SK-N-SH treated with all-trans-retinoic acid at 6 μM for 48 hours (cell line): ENCODE measurements around the gene DNAAF5.

Experiments used
- ATAC-seq: fragments of 200-7000 bp; cut with Tn5 transposase; 3 replicates; pipeline ENCODE4 v1.9.1; 2020; ENCODE audit warnings: mild to moderate bottlenecking, moderate library complexity
- ARNTL ChIP-seq: fragments of 450-650 bp; formaldehyde crosslinking; IDR thresholded peaks from 2 replicates; pipeline ENCODE4 v1.5.0; 2020; ENCODE audit warnings: low read depth, mild to moderate bottlenecking, moderate library complexity, borderline replicate concordance
- BACH2 ChIP-seq: fragments of 250-450 bp; sonication (Bioruptor Pico); IDR thresholded peaks from 2 replicates; pipeline ENCODE4 v1.9.0; 2021; ENCODE audit warnings: mild to moderate bottlenecking, borderline replicate concordance
- CREB5 ChIP-seq: fragments of 250-450 bp; sonication (Bioruptor Pico); IDR thresholded peaks from 2 replicates; pipeline ENCODE4 v1.5.1; 2020; ENCODE audit warnings: low read depth, mild to moderate bottlenecking, moderate library complexity
- CSDC2 ChIP-seq: fragments of 250-450 bp; sonication (Bioruptor Pico); IDR thresholded peaks from 2 replicates; pipeline ENCODE4 v1.5.0; 2020; ENCODE audit warnings: mild to moderate bottlenecking, moderate library complexity
- CSRNP3 ChIP-seq: fragments of 250-450 bp; sonication (Bioruptor Pico); IDR thresholded peaks from 2 replicates; pipeline ENCODE4 v1.5.1; 2021; ENCODE audit warnings: mild to moderate bottlenecking, moderate library complexity
- ESRRG ChIP-seq: fragments of 250-450 bp; sonication (Bioruptor Pico); IDR thresholded peaks from 2 replicates; pipeline ENCODE4 v1.6.1; 2021; ENCODE audit warnings: mild to moderate bottlenecking
- GLIS3 ChIP-seq: fragments of 250-450 bp; sonication (Bioruptor Pico); IDR thresholded peaks from 2 replicates; pipeline ENCODE4 v1.5.0; 2020; ENCODE audit warnings: mild to moderate bottlenecking, moderate library complexity
- ISL1 ChIP-seq: fragments of 250-450 bp; sonication (Bioruptor Pico); IDR thresholded peaks from 2 replicates; pipeline ENCODE4 v2.1.2; 2022; ENCODE audit warnings: mild to moderate bottlenecking, moderate library complexity
- OSR1 ChIP-seq: fragments of 250-450 bp; sonication (Bioruptor Pico); IDR thresholded peaks from 2 replicates; pipeline ENCODE4 v1.8.0; 2022; ENCODE audit warnings: moderate library complexity, mild to moderate bottlenecking, inconsistent platforms
- POU6F1 ChIP-seq: fragments of 250-450 bp; sonication (Bioruptor Pico); IDR thresholded peaks from 2 replicates; pipeline ENCODE4 v1.8.0; 2021; ENCODE audit warnings: low read depth, mild to moderate bottlenecking, moderate library complexity, borderline replicate concordance
- PPARA ChIP-seq: fragments of 250-450 bp; sonication (Bioruptor Pico); IDR thresholded peaks from 2 replicates; pipeline ENCODE4 v1.5.0; 2020; ENCODE audit warnings: mild to moderate bottlenecking, borderline replicate concordance
- RARB ChIP-seq: fragments of 250-450 bp; sonication (Bioruptor Pico); IDR thresholded peaks from 2 replicates; pipeline ENCODE4 v1.8.0; 2021; ENCODE audit warnings: mild to moderate bottlenecking, moderate library complexity
- SNAI2 ChIP-seq: fragments of 250-450 bp; sonication (Bioruptor Pico); IDR thresholded peaks from 2 replicates; pipeline ENCODE4 v1.5.0; 2020; ENCODE audit warnings: mild to moderate bottlenecking, moderate library complexity
- TCF4 ChIP-seq: fragments of 250-450 bp; sonication (Bioruptor Pico); IDR thresholded peaks from 2 replicates; pipeline ENCODE4 v1.8.0; 2021; ENCODE audit warnings: mild to moderate bottlenecking, moderate library complexity, borderline replicate concordance
- TOX ChIP-seq: fragments of 250-450 bp; sonication (Bioruptor Pico); IDR thresholded peaks from 2 replicates; pipeline ENCODE4 v1.8.0; 2021; ENCODE audit warnings: mild to moderate bottlenecking, moderate library complexity, borderline replicate concordance
- ZC3H10 ChIP-seq: fragments of 250-450 bp; sonication (Bioruptor Pico); IDR thresholded peaks from 2 replicates; pipeline ENCODE4 v1.5.1; 2021; ENCODE audit warnings: mild to moderate bottlenecking, moderate library complexity
- ZFP30 ChIP-seq: fragments of 450-650 bp; formaldehyde crosslinking; IDR thresholded peaks from 2 replicates; pipeline ENCODE4 v1.5.0; 2022; ENCODE audit warnings: mild to moderate bottlenecking, moderate library complexity
- ZNF70 ChIP-seq: fragments of 450-650 bp; formaldehyde crosslinking; IDR thresholded peaks from 2 replicates; pipeline ENCODE4 v1.5.0; 2020; ENCODE audit warnings: mild to moderate bottlenecking, moderate library complexity
- ZNF8 ChIP-seq: fragments of 450-650 bp; formaldehyde crosslinking; IDR thresholded peaks from 2 replicates; pipeline ENCODE4 v1.5.0; 2020; ENCODE audit warnings: mild to moderate bottlenecking, moderate library complexity
- TF ChIP-seq, protein P1 (sequence below): fragments of 250-450 bp; sonication (Bioruptor Pico); IDR thresholded peaks from 2 replicates; pipeline ENCODE4 v1.8.0; 2020; ENCODE audit warnings: mild to moderate bottlenecking, moderate library complexity, borderline replicate concordance
- TF ChIP-seq, protein P2 (sequence below): fragments of 250-450 bp; sonication (Bioruptor Pico); IDR thresholded peaks from 2 replicates; pipeline ENCODE4 v1.5.0; 2020; ENCODE audit warnings: mild to moderate bottlenecking, moderate library complexity

Gene DNAAF5

GRCh38 chr7:732094-732541, 5.6 kb downstream of the DNAAF5 start:
- peak; percentile 21; the same call in 1 of the 3 replicates for ATAC-seq
- TF ChIP-seq RARB (no peak), BACH2 (no peak), TCF4 (CRISPR knock-in tag) (no peak), ESRRG (no peak), TOX (CRISPR knock-in tag) (no peak)
- TF ChIP-seq, protein P1, sequence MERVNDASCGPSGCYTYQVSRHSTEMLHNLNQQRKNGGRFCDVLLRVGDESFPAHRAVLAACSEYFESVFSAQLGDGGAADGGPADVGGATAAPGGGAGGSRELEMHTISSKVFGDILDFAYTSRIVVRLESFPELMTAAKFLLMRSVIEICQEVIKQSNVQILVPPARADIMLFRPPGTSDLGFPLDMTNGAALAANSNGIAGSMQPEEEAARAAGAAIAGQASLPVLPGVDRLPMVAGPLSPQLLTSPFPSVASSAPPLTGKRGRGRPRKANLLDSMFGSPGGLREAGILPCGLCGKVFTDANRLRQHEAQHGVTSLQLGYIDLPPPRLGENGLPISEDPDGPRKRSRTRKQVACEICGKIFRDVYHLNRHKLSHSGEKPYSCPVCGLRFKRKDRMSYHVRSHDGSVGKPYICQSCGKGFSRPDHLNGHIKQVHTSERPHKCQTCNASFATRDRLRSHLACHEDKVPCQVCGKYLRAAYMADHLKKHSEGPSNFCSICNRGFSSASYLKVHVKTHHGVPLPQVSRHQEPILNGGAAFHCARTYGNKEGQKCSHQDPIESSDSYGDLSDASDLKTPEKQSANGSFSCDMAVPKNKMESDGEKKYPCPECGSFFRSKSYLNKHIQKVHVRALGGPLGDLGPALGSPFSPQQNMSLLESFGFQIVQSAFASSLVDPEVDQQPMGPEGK: no peak

DNA sequence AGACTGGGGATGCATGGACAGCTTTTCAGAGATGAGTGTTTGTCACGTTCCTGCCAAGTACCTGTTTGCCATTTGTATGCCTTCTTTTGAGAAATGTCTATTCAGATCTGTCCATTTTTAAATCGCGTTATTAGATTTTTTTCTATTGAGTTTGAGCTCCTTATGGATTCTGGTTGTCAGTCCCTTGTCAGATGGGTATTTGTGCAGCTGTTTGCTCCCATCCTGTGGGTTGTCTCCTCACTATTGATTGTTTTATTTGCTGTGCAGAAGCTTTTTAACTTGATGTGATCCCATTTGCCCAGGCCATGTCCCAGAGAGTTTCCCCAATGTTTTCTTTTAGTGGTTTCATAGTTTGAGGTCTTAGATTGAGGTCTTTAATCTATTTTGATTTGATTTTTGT, 6.1 kb downstream of the DNAAF5 start:
- TF ChIP-seq BACH2: no peak
- no peak for TF ChIP-seq ZNF70 (CRISPR knock-in tag)
- TF ChIP-seq ESRRG: no peak
- TF ChIP-seq, protein P1: no peak
- no peak for TF ChIP-seq CSRNP3 (CRISPR knock-in tag)
- TF ChIP-seq ZC3H10: no peak
- TF ChIP-seq RARB: no peak
- no peak for TF ChIP-seq ZFP30
- no peak for TF ChIP-seq GLIS3
- TF ChIP-seq, protein P2, sequence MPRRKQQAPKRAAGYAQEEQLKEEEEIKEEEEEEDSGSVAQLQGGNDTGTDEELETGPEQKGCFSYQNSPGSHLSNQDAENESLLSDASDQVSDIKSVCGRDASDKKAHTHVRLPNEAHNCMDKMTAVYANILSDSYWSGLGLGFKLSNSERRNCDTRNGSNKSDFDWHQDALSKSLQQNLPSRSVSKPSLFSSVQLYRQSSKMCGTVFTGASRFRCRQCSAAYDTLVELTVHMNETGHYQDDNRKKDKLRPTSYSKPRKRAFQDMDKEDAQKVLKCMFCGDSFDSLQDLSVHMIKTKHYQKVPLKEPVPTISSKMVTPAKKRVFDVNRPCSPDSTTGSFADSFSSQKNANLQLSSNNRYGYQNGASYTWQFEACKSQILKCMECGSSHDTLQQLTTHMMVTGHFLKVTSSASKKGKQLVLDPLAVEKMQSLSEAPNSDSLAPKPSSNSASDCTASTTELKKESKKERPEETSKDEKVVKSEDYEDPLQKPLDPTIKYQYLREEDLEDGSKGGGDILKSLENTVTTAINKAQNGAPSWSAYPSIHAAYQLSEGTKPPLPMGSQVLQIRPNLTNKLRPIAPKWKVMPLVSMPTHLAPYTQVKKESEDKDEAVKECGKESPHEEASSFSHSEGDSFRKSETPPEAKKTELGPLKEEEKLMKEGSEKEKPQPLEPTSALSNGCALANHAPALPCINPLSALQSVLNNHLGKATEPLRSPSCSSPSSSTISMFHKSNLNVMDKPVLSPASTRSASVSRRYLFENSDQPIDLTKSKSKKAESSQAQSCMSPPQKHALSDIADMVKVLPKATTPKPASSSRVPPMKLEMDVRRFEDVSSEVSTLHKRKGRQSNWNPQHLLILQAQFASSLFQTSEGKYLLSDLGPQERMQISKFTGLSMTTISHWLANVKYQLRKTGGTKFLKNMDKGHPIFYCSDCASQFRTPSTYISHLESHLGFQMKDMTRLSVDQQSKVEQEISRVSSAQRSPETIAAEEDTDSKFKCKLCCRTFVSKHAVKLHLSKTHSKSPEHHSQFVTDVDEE (CRISPR knock-in tag): no peak
- TF ChIP-seq CSDC2: no peak
- TF ChIP-seq PPARA: no peak
- no peak for TF ChIP-seq TOX (CRISPR knock-in tag)
- no peak for TF ChIP-seq ZNF8 (CRISPR knock-in tag)
- no peak for TF ChIP-seq ARNTL (CRISPR knock-in tag)
- no peak for TF ChIP-seq POU6F1 (CRISPR knock-in tag)
- TF ChIP-seq SNAI2: no peak
- TF ChIP-seq OSR1 (CRISPR knock-in tag): no peak
- no peak for TF ChIP-seq CREB5 (CRISPR knock-in tag)
- no peak for ATAC-seq

DNA sequence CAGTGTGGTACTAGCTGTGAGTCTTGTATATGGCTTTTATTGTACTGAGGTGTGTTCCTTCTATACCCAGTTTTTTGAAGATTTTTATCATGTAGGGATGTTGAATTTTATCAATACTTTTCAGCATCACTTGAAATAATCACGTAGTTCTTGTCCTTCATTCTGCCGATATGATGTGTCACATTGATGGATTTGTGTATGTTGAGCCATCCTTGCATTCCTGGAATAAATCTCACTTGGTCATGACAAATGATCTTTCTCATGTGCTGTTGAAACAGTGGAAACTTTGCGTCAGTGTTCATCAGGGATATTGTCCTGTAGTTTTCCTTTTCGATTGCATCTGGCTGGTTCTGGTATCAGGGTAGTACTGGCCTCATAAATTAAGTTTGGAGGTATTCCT, 7.7 kb downstream of the DNAAF5 start:
- ATAC-seq: no peak
- TF ChIP-seq ZFP30 (no peak), ISL1 (CRISPR knock-in tag) (no peak), RARB (no peak), CSRNP3 (CRISPR knock-in tag) (no peak), SNAI2 (no peak), POU6F1 (CRISPR knock-in tag) (no peak), ZC3H10 (no peak), OSR1 (CRISPR knock-in tag) (no peak), PPARA (no peak), CSDC2 (no peak)
